ENCODE data around the gene FCGR2B.

GRCh38 chr1:161720956-161721737 lies 58.2 kb downstream of the FCGR2B start, which contains the start of gene FCRLB:
- TF ChIP-seq EZH2 (IDR thresholded peaks at IDR 0.05; ENCODE audit: borderline replicate concordance, low read depth, low read length, severe bottlenecking) = no peak
- no peak for TF ChIP-seq POLR2A (IDR thresholded peaks at IDR 0.05; ENCODE audit: low read depth, low read length)
- TF ChIP-seq POLR2AphosphoS5 (IDR thresholded peaks at IDR 0.05; ENCODE audit: insufficient read depth, low read depth, low read length) = no peak
- TF ChIP-seq, protein P1, sequence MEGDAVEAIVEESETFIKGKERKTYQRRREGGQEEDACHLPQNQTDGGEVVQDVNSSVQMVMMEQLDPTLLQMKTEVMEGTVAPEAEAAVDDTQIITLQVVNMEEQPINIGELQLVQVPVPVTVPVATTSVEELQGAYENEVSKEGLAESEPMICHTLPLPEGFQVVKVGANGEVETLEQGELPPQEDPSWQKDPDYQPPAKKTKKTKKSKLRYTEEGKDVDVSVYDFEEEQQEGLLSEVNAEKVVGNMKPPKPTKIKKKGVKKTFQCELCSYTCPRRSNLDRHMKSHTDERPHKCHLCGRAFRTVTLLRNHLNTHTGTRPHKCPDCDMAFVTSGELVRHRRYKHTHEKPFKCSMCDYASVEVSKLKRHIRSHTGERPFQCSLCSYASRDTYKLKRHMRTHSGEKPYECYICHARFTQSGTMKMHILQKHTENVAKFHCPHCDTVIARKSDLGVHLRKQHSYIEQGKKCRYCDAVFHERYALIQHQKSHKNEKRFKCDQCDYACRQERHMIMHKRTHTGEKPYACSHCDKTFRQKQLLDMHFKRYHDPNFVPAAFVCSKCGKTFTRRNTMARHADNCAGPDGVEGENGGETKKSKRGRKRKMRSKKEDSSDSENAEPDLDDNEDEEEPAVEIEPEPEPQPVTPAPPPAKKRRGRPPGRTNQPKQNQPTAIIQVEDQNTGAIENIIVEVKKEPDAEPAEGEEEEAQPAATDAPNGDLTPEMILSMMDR (IDR thresholded peaks at IDR 0.05; ENCODE audit: extremely low read depth in 1 of 2, insufficient read depth in 1 of 2, low read depth in 1 of 2, low read length in 2 of 2) = no peak

Data from endothelial cell of umbilical vein (primary cell).